LNCaP clone FGC (cell line): ENCODE results near the gene SORCS2.

Experiments used
- DNase-seq: peaks from one replicate; pipeline ENCODE4 v3.0.0-alpha.2; 2011; ENCODE audit warnings: low read depth
- H3K4me3 ChIP-seq: 2 replicates; pipeline ENCODE4 v1.5.1; 2011; ENCODE audit warnings: mild to moderate bottlenecking, low read depth, low read length, control low read depth
- TF ChIP-seq, protein P1 (sequence below): IDR thresholded peaks from 2 replicates; pipeline ENCODE4 v1.5.1; 2012; ENCODE audit warnings: mild to moderate bottlenecking; ENCODE audit not compliant: control insufficient read depth, insufficient read depth; ENCODE audit errors: extremely low read depth

SORCS2 gene

GRCh38 chr4:7206911-7207567, 14.7 kb downstream of the SORCS2 start:
- TF ChIP-seq, protein P1, sequence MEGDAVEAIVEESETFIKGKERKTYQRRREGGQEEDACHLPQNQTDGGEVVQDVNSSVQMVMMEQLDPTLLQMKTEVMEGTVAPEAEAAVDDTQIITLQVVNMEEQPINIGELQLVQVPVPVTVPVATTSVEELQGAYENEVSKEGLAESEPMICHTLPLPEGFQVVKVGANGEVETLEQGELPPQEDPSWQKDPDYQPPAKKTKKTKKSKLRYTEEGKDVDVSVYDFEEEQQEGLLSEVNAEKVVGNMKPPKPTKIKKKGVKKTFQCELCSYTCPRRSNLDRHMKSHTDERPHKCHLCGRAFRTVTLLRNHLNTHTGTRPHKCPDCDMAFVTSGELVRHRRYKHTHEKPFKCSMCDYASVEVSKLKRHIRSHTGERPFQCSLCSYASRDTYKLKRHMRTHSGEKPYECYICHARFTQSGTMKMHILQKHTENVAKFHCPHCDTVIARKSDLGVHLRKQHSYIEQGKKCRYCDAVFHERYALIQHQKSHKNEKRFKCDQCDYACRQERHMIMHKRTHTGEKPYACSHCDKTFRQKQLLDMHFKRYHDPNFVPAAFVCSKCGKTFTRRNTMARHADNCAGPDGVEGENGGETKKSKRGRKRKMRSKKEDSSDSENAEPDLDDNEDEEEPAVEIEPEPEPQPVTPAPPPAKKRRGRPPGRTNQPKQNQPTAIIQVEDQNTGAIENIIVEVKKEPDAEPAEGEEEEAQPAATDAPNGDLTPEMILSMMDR: no peak
- no peak for DNase-seq

GRCh38 chr4:7207628-7208231, 15.4 kb downstream of the SORCS2 start:
- DNase-seq: no peak
- TF ChIP-seq, protein P1: no peak
- no peak overlapping the region for H3K4me3 ChIP-seq

More at GRCh38 chr4:7206911-7207567, 14.7 kb downstream of the SORCS2 start:
- H3K4me3 ChIP-seq: no peak overlapping the region

DNA sequence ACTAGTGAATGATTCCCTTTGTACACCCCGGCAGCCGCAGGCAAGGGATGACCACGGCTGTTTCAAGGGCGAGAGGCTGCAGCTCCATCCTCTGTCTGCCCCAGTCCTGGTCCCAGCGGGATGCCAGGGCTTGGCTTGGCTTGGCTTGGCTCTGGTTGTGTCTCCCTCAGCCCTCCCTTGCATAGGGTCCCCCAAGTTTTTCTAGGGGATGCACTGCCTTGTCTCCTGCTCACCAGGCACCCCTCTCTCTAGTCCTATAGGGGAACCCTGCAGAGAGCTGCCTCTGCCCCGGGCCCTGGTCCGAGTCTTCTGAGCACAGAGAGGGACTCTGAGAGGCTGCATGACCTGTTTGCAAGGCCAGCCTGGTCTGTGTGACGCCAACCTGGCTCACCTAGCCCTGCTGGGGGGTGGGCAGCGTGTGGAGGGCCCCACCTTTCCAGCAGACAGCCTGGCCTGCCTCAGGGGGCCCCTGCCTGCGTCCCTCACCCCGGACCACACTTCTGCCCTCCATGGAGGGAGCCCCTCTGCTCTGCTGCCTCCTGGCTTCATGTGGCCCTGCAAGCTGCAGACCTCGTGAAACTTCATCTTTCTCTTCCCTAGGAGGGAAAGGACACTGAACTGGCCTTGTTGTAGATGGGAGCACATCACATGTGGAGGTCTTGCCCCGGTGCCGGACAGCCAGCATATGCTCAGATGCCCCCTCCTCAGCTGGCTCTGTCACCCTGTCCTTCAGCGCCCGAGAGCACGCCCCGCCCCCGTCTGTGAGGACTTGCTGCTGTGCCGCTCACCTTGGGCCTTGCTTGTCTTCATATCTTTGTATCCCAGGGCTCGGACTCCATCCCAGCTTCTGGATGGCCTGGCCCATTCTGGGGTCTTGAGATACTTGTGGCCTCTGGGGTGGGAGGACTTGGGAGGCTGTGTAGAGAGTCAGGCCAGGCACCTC, 16.4 kb downstream of the SORCS2 start:
- TF ChIP-seq, protein P1: no peak
- no peak for DNase-seq
- H3K4me3 ChIP-seq: no peak overlapping the region

DNA sequence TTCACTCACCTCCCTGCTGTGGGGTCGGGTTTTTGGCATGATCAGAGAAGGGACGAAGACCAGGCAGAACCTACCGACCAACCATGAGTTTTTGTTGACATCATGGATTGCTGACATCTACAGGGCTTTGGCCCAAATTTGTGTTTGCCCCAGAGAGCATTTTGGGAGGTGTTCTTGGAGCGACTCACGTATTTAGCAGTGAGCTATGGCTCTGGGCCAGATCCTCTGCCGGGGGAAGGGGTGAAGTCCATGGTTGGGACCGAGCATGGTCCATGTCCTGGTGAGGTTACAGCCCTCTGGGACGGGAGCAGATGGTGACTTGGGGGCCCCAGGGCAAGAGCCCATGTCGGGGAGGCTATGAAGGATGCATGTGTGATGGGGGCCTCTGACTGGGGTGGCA, 17.4 kb downstream of the SORCS2 start:
- H3K4me3 ChIP-seq: no peak overlapping the region
- no peak for DNase-seq
- TF ChIP-seq, protein P1: no peak

- TF ChIP-seq, protein P1: no peak
- no peak overlapping the region for H3K4me3 ChIP-seq
- DNase-seq: no peak
Observed at GRCh38 chr4:7210824-7211223, 18.5 kb downstream of the SORCS2 start.

- TF ChIP-seq, protein P1: no peak
- no peak overlapping the region for H3K4me3 ChIP-seq
- no peak for DNase-seq
Observed at GRCh38 chr4:7212101-7212674, 19.9 kb downstream of the SORCS2 start.
